Aorta (tissue), 5 donors: Measurements from ENCODE around the gene TMEFF2. TPM values are rescaled to one million over a fixed set of nuclear protein-coding genes. Genes with fewer than 3 reads are reported as not detected.

Experiments
- ATAC-seq: fragments of 200-7000 bp; cut with Tn5 transposase; one replicate; pipeline ENCODE4 v1.9.1; 2022; ENCODE audit warnings: moderate library complexity; ENCODE audit not compliant: low FRiP score
- DNase-seq, 2 donors: peaks; one replicate each; pipeline ENCODE4 v3.0.0-alpha.2; 2020
- H3K27ac ChIP-seq, 2 donors: one replicate each; pipeline ENCODE4 v1.5.1; 2013; ENCODE audit warnings: low read length in 2 of 2, mild to moderate bottlenecking in 2 of 2, moderate library complexity in 2 of 2, control low read depth in 1 of 2, inconsistent platforms in 1 of 2, low read depth in 1 of 2
- H3K27me3 ChIP-seq, 2 donors: one replicate each; pipeline ENCODE4 v1.6.1; 2013; ENCODE audit warnings: control low read depth in 1 of 2, low read length in 1 of 2, mild to moderate bottlenecking in 1 of 2, moderate library complexity in 1 of 2; ENCODE audit not compliant: insufficient read depth in 2 of 2, control insufficient read depth in 1 of 2
- H3K36me3 ChIP-seq, 2 donors: one replicate each; pipeline ENCODE4 v1.6.1; 2013; ENCODE audit warnings: control low read depth in 1 of 2, low read length in 1 of 2, mild to moderate bottlenecking in 1 of 2; ENCODE audit not compliant: insufficient read depth in 2 of 2, control insufficient read depth in 1 of 2
- H3K4me1 ChIP-seq, 2 donors: one replicate each; pipeline ENCODE4 v1.6.1; 2013; ENCODE audit warnings: low read length in 2 of 2, control low read depth in 1 of 2, mild to moderate bottlenecking in 1 of 2, moderate library complexity in 1 of 2; ENCODE audit not compliant: insufficient read depth in 2 of 2, control insufficient read depth in 1 of 2
- H3K4me3 ChIP-seq, 2 donors: one replicate each; pipeline ENCODE4 v1.5.1; 2013; ENCODE audit warnings: low read length in 2 of 2, control low read depth in 1 of 2, mild to moderate bottlenecking in 1 of 2
- H3K9me3 ChIP-seq: one replicate; pipeline ENCODE4 v1.6.1; 2013; ENCODE audit warnings: mild to moderate bottlenecking, low read length; ENCODE audit not compliant: control insufficient read depth
- WGBS, 2 donors: extraction: QIAGEN DNeasy Blood & Tissue Kit; methylation state at CpG; one replicate each; pipeline ENCODE4 v1.1.7; 2013; 5-methylcytosine and 5-hydroxymethylcytosine counted together
- intact Hi-C, 2 donors: fragments of 100-400 bp; cut with DNase I; formaldehyde crosslinking; loops; one replicate each; pipeline versions ENCODE4 v1.14.2 to v1.15.0; 2022
- polyA plus RNA-seq, 2 donors: library from polyadenylated mRNA; stranded (reverse); fragments of 200-250 nt; gene quantifications; one replicate each; pipeline ENCODE4 v1.2.3, GENCODE V29; 2013
- total RNA-seq, 2 donors: library from RNA; stranded (reverse); fragmentation: NEBNext Ultra II Directional; extraction: Animal tissue kit (Norgen Biotek cat#: 25700); gene quantifications; one replicate each; pipeline ENCODE4 v1.2.1, GENCODE V29; 2021
- donor health status: healthy with polysubstance abuse.
- donor health status: Bipolar disorder and iron deficiency.
- donor health status: DM: no; HTN: no; CAD: no.
- donor health status: DM: no; HTN: no; CAD: no.
- donor health status: DM: yes; HTN: yes; CAD: no.

The TMEFF2 gene
- total and polyA plus RNA-seq, 4 donors = 0.12 TPM; not detected in 3

GRCh38 chr2:191933307-191934105, 261.2 kb downstream of the TMEFF2 start:
- no peaks in the 10 kb centered on the region for H3K36me3 ChIP-seq
- no peaks in the 10 kb centered on the region for H3K9me3 ChIP-seq
- DNase-seq (peak in 1 of 2 donors; percentile 55), ATAC-seq (no peak)
- intact Hi-C loops = no loop called here
- H3K4me3 ChIP-seq = no peak overlapping the region
- H3K4me1 ChIP-seq = no peaks in the 10 kb centered on the region
- peaks cover 0 to 1% of the 10 kb centered on the region in 2 donors for H3K27me3 ChIP-seq
- H3K27ac ChIP-seq = no peak overlapping the region
- WGBS, 2 donors = 89 to 90% methylated on average over 2 of the region's 2 CpGs

- intact Hi-C loops = no loop called here
- no peak overlapping the region for H3K4me3 ChIP-seq
- no peaks in the 10 kb centered on the region for H3K9me3 ChIP-seq
- H3K27me3 ChIP-seq = peaks cover 0 to 1% of the 10 kb centered on the region in 2 donors
- ATAC-seq = no peak
- H3K36me3 ChIP-seq = no peaks in the 10 kb centered on the region
- H3K4me1 ChIP-seq = peaks cover 1 to 3% of the 10 kb centered on the region in 2 donors
- H3K27ac ChIP-seq = no peak overlapping the region
- DNase-seq = no peak
- WGBS, 2 donors = 72 to 84% methylated on average over 1 of the region's 1 CpG
Observed at GRCh38 chr2:191932286-191932685, 262.4 kb downstream of the TMEFF2 start.

GRCh38 chr2:191931329-191931728, 263.4 kb downstream of the TMEFF2 start:
- H3K27ac ChIP-seq = no peak overlapping the region
- intact Hi-C loops = no loop called here
- no peaks in the 10 kb centered on the region for H3K9me3 ChIP-seq
- H3K4me3 ChIP-seq = no peak overlapping the region
- DNase-seq = no peak
- no peak for ATAC-seq
- H3K27me3 ChIP-seq = peaks cover 0 to 1% of the 10 kb centered on the region in 2 donors
- H3K4me1 ChIP-seq = peaks cover 1 to 3% of the 10 kb centered on the region in 2 donors
- 93% methylated on average over 1 of the region's 1 CpG for WGBS, 2 donors
- no peaks in the 10 kb centered on the region for H3K36me3 ChIP-seq

DNA sequence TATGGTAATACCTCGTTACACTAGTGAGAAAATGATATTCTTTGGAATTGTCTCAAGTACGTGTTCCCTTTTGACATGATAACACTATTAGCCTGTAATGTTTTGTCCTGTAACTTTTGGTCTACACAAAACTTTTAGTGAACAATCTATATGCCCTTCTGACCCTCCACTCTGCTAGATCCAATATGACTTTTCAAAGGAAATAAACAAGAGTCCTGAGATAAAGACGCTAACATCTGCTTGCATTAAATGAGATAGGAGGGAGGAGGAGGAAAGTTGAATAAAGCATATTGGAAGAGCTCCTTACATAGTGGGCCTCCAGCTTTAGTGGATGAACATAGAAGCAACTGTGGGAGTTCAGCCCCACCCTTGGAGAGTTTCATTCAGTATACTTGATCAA, 264.5 kb downstream of the TMEFF2 start:
- peaks cover 1 to 3% of the 10 kb centered on the region in 2 donors for H3K4me1 ChIP-seq
- peaks cover 0 to 1% of the 10 kb centered on the region in 2 donors for H3K27me3 ChIP-seq
- ATAC-seq (no peak), DNase-seq (no peak)
- no peaks in the 10 kb centered on the region for H3K36me3 ChIP-seq
- H3K4me3 ChIP-seq = no peak overlapping the region
- intact Hi-C loops = no loop called here
- H3K27ac ChIP-seq = no peak overlapping the region
- 93 to 94% methylated on average over 3 of the region's 3 CpGs for WGBS, 2 donors
- no peaks in the 10 kb centered on the region for H3K9me3 ChIP-seq

GRCh38 chr2:191929288-191929687, 265.4 kb downstream of the TMEFF2 start:
- Histone ChIP-seq H3K9me3 (no peaks in the 10 kb centered on the region), H3K4me3 (no peak overlapping the region), H3K36me3 (no peaks in the 10 kb centered on the region), H3K27me3 (no peaks in the 10 kb centered on the region), H3K27ac (no peak overlapping the region), H3K4me1 (peaks cover 1 to 3% of the 10 kb centered on the region in 2 donors)
- no peak for DNase-seq
- WGBS, 2 donors = 62 to 64% methylated on average over 4 of the region's 4 CpGs
- intact Hi-C loops = no loop called here
- no peak for ATAC-seq

DNA sequence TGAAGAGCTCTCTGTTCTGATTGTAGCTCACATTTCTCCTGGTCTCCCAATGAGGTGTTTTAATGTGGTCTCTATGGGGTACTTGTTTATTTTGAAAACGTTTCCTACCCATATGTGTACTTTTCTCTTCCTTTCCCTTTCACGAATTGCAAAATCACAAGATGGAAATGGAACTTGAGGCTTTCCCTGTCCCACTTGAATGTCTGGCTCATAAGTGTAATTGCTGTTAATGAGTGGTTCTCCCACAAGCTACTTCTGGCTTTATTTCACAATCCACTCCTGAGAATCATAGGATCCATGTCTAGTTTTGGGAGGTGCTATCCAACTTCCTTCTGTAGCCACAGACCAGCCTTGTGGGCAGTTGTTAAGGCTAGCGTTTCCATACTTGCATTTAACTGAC, 266.7 kb downstream of the TMEFF2 start:
- H3K27me3 ChIP-seq = no peaks in the 10 kb centered on the region
- H3K9me3 ChIP-seq = no peaks in the 10 kb centered on the region
- H3K36me3 ChIP-seq = no peaks in the 10 kb centered on the region
- WGBS, 2 donors = 45 to 53% methylated on average over 3 of the region's 3 CpGs
- H3K4me1 ChIP-seq = peaks cover 1 to 3% of the 10 kb centered on the region in 2 donors
- H3K4me3 ChIP-seq = no peak overlapping the region
- no peak for ATAC-seq
- DNase-seq = no peak
- intact Hi-C loops = no loop called here
- no peak overlapping the region for H3K27ac ChIP-seq

DNA sequence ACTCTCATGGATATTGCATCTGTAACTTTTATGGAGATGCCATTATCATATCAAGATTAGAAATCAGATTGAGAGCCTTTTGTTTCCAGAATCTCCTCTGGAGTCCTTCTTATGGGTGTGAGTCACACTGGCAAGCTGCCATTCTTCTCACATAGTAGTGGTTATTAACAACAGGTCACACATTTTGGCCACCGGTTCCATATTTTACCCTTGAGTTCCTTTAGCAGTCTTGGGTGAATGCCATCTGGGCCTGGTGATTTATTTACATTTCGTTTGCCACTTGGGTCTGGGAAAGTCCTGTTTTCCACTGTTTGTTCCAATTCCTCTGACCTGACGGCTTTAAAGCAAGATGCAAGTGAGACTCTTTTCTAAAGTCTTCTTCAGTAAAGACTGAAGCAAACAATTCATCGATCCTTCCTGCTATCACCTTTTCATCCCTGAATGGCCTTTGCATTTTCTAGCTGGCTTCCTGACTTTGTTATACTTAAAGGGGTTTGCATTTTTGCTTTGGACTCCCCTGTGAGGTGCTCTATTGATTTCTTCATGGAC, 267.3 kb downstream of the TMEFF2 start:
- DNase-seq (peak; percentile 52 to 70), ATAC-seq (peak; percentile 70)
- Histone ChIP-seq H3K4me1 (peaks cover 1 to 3% of the 10 kb centered on the region in 2 donors), H3K36me3 (no peaks in the 10 kb centered on the region), H3K4me3 (no peak overlapping the region), H3K9me3 (no peaks in the 10 kb centered on the region), H3K27me3 (no peaks in the 10 kb centered on the region), H3K27ac (no peak overlapping the region)
- WGBS, 2 donors = 14 to 15% methylated on average over 4 of the region's 4 CpGs
- intact Hi-C loops = no loop called here

GRCh38 chr2:191926671-191927070, 268.1 kb downstream of the TMEFF2 start:
- WGBS, 2 donors = 94 to 100% methylated on average over 1 of the region's 1 CpG
- Histone ChIP-seq H3K4me1 (peaks cover 1 to 3% of the 10 kb centered on the region in 2 donors), H3K9me3 (no peaks in the 10 kb centered on the region), H3K4me3 (no peak overlapping the region), H3K27ac (no peak overlapping the region), H3K36me3 (no peaks in the 10 kb centered on the region), H3K27me3 (no peaks in the 10 kb centered on the region)
- no peak for DNase-seq
- no peak for ATAC-seq
- intact Hi-C loops = no loop called here

DNA sequence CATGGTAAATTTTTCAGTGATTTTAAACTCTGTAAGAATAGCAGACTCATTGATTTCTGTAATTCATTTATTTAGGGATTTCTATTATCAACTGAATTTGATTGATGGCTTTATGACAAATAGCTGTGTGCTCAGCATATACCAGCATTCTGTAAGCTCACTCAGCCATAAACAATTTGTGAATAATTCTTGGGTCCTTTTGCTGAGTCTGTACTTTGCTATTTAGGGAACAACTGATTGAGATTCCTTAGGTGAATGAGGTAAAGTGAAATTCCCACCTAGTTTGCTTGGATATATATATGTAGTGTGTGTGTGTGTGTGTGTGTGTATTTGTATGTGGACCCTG, 271.1 kb downstream of the TMEFF2 start:
- intact Hi-C loops = no loop called here
- no peak for ATAC-seq
- no peaks in the 10 kb centered on the region for H3K36me3 ChIP-seq
- H3K27ac ChIP-seq = no peak overlapping the region
- H3K27me3 ChIP-seq = no peaks in the 10 kb centered on the region
- no peak overlapping the region for H3K4me3 ChIP-seq
- peaks cover 1 to 3% of the 10 kb centered on the region in 2 donors for H3K4me1 ChIP-seq
- no peak for DNase-seq
- H3K9me3 ChIP-seq = no peaks in the 10 kb centered on the region
